Measurements from ENCODE around the gene C9orf50.

The C9orf50 gene

GRCh38 chr9:129591916-129592315 lies 29.0 kb downstream of the C9orf50 start:
- no peak for TF ChIP-seq CTCF (IDR thresholded peaks at IDR 0.05; ENCODE audit: low read depth, low read length)
- no peak for DNase-seq
- Histone ChIP-seq H3K36me3 (no peaks in the 10 kb centered on the region), H3K9me3 (ENCODE audit: severe bottlenecking) (no peaks in the 10 kb centered on the region), H3K4me3 (ENCODE audit: low read depth, low read length) (no peak overlapping the region), H3K27ac (no peak overlapping the region), H3K27me3 (ENCODE audit: insufficient read depth, low read depth, severe bottlenecking) (no peaks in the 10 kb centered on the region)

- H3K36me3 ChIP-seq: no peaks in the 10 kb centered on the region
- H3K27me3 ChIP-seq (ENCODE audit: insufficient read depth, low read depth, severe bottlenecking): no peaks in the 10 kb centered on the region
- no peaks in the 10 kb centered on the region for H3K9me3 ChIP-seq (ENCODE audit: severe bottlenecking)
- no peak for TF ChIP-seq CTCF (IDR thresholded peaks at IDR 0.05; ENCODE audit: low read depth, low read length)
- no peak for DNase-seq
- H3K4me3 ChIP-seq (ENCODE audit: low read depth, low read length): no peak overlapping the region
- H3K27ac ChIP-seq: no peak overlapping the region
These were observed 30.4 kb downstream of the C9orf50 start for GRCh38 chr9:129590466-129590865.

DNA sequence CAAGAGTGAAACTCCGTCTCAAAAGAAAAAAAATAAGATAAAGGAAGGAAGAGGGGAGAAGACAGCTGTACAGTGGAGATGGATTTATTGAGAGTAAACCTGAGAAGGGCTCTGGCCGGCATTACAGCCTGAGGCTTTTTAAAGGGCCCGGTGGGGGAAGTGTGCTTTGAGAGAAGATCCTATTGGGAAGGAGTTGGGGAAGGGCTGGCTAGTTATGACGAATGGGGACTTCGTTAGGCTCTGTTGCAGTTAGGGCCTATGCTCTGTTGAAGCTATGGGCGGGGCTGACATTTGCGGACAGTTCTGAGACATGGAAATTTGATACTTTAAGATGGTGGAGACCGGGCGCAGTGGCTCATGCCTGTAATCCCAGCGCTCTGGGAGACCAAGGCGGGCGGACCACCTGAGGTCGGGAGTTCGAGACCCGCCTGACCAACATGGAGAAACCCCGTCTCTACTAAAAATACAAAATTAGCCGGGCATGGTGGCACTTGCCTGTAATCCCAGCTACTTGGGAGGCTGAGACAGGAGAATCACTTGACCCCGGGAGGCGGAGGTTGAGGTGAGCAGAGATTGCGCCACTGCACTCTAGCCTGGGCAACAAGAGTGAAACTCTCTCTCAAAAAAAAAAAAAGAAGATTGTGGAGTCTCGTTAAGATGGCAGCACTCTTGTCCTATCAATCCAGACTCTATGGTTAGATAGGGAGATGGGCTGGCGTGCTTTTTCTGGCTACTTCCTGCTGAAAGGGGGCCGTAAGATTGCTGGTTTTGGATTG lies 33.2 kb downstream of the C9orf50 start:
- H3K27ac ChIP-seq: no peak overlapping the region

DNA sequence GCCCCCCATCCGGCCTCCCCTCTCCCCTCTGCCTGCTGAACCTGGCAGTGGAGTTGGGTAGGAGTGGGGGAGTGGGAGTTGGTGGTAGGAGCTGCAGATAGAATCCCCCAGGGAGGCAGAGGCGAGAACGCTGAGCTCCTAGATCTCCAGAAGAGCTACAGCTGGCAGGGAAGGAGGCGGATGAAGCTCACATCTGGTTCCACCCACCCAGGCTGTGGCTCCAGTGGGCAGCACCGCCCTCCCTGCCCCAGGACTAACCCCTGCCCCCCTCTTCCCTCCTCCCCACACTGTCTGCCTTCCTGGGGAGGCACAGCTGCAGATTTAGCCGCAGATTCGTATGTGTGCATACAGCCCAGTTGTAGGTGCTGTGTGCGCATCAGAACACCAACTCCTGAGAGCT lies 34.2 kb downstream of the C9orf50 start:
- Histone ChIP-seq H3K27me3 (ENCODE audit: insufficient read depth, low read depth, severe bottlenecking) (no peaks in the 10 kb centered on the region), H3K27ac (no peak overlapping the region), H3K36me3 (no peaks in the 10 kb centered on the region), H3K4me3 (ENCODE audit: low read depth, low read length) (no peak overlapping the region), H3K9me3 (ENCODE audit: severe bottlenecking) (no peaks in the 10 kb centered on the region)
- TF ChIP-seq CTCF (IDR thresholded peaks at IDR 0.05; ENCODE audit: low read depth, low read length): no peak
- no peak for DNase-seq

More for the DNA sequence above, 33.2 kb downstream of the C9orf50 start:
- no peak for DNase-seq
- Histone ChIP-seq H3K27me3 (ENCODE audit: insufficient read depth, low read depth, severe bottlenecking) (no peaks in the 10 kb centered on the region), H3K9me3 (ENCODE audit: severe bottlenecking) (no peaks in the 10 kb centered on the region), H3K36me3 (no peaks in the 10 kb centered on the region), H3K4me3 (ENCODE audit: low read depth, low read length) (no peak overlapping the region)
- no peak for TF ChIP-seq CTCF (IDR thresholded peaks at IDR 0.05; ENCODE audit: low read depth, low read length)

DNA sequence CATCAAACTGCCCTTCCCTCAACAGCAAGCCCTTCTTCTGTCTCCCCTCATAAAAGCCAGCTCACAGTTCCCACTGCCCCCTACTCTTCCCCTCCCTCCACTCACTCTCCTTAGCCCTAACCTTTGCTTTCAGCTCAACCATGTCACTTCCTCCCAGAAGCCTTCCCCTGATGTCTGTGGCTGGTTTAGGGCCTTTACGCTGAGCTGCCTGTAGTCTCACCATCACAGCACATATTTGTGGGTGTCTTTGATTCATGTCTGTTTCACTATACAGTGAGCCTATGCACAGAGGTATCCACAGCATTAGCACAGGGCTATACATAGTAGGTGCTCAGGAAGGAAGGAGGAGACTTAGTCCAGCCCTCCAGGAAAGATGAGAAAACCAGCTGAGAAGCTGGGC lies 34.7 kb downstream of the C9orf50 start:
- DNase-seq: no peak
- Histone ChIP-seq H3K27me3 (ENCODE audit: insufficient read depth, low read depth, severe bottlenecking) (no peaks in the 10 kb centered on the region), H3K9me3 (ENCODE audit: severe bottlenecking) (no peaks in the 10 kb centered on the region), H3K27ac (no peak overlapping the region), H3K4me3 (ENCODE audit: low read depth, low read length) (no peak overlapping the region), H3K36me3 (no peaks in the 10 kb centered on the region)
- TF ChIP-seq CTCF (IDR thresholded peaks at IDR 0.05; ENCODE audit: low read depth, low read length): no peak

DNA sequence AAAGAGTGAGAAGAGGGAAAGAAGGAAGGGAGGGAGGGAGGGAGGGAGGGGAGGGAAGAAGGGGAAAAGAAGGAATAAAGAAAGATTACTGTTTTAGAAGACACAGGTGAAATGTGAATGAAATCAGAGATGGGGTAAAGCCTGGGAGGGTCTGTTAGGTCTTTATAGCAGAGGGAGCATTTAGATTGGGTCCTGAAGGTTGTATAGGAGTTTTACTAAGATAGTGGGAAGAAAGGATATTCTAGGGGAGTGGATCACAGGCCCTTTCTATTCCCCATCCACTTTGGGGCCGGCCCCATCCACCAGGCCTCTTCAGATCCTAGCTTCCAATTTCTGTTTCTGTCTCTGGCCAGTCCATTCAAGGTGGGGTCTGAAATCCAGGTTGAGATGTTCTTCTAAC lies 35.5 kb downstream of the C9orf50 start:
- Histone ChIP-seq H3K4me3 (ENCODE audit: low read depth, low read length) (no peak overlapping the region), H3K27ac (no peak overlapping the region), H3K9me3 (ENCODE audit: severe bottlenecking) (no peaks in the 10 kb centered on the region), H3K36me3 (peaks cover 2% of the 10 kb centered on the region; the same call in 1 of the 2 replicates), H3K27me3 (ENCODE audit: insufficient read depth, low read depth, severe bottlenecking) (no peaks in the 10 kb centered on the region)
- DNase-seq: no peak
- TF ChIP-seq CTCF (IDR thresholded peaks at IDR 0.05; ENCODE audit: low read depth, low read length): no peak

All from WERI-Rb-1 (cell line).